CD1c-positive myeloid dendritic cell (primary cell): Measurements from ENCODE around the gene SAMD1.
A peak's percentile ranks its signal among the peaks of the same experiment; 100 is the strongest.
"Not testable (repeated sequence)": the region's sequence is repeated elsewhere in the genome, so short reads cannot be mapped to it uniquely, and the experiment has no call there.

Experiments
- DNase-seq: peaks from one replicate; pipeline ENCODE4 v3.0.0-alpha.2; 2016; ENCODE audit errors: extremely low spot score

Gene SAMD1

DNA sequence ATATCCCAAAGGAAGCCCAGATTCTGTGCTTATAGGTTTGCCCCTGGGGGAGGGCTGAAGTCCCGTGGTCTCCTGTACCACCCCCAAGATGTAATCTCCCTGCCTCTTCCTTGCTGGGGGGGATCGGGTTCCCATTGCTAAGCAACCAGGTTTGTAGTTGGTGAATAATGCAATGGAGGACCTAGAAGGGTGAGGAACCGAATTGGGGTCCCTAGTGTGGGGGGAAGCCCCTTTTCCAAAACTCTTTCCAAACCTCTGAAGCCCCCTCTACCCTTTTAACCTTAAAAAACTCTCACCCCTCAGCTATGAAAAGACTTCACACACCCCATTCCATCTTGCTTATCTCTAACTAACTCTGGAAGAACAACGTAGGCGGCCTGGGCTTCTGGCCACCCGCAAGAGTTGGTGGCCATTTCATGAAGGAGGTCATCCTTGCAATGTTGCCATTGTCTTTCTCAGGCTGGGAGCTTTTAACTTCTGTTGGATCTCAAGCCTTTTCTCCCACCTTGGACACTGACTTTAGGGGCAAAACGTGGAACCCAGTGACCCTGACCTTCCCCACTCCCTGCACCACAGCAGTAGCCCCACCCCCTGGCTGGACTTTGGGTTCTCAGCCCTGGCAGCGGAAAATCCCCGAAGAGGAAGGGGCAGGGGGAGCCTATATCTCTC lies 29.3 kb downstream of the SAMD1 start:
- no peak for DNase-seq

DNA sequence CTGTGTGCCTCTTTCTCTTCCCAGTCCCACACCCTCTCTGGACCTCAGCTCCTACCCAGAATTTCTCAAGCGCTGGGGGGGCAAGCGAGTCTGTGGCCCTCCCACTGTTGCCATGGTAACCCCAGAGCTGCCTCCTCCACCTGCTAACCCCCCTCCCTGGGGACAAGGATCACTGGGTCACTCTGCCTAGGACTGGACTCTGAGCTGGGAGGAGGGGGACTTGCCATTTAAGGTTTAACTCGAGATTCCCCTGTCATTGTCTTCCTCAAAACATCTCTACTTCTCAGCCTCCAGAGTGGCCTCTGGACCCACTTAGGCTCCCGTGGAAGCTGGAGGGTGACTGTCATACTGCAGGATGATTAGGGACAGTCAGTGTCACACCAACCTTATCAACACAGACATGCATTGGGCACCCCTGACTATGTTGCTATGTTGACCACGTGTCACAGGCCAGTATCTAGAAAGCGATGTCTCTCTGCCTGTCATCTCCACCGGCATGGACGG lies 30.8 kb downstream of the SAMD1 start:
- no peak for DNase-seq

DNA sequence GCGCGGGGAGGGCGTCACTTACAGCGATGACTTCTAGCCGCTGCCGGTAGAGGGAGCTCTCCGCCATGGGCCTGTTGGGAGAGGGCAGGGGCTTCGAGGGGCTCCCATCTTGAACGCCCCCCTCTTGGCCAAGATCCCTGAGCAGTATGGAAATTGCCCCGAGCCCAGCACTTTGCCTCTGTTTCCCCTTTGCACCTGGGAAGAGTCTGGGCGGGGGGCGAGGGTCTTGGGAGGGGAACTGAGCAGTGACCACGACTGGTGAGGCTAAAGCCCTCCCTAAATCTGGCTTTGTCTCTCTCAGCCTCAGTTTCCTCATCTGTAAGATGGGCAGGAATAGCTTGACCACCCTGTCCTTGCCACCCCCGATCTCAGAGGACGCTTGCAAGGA lies 31.5 kb downstream of the SAMD1 start:
- peak; percentile 42 for DNase-seq

DNA sequence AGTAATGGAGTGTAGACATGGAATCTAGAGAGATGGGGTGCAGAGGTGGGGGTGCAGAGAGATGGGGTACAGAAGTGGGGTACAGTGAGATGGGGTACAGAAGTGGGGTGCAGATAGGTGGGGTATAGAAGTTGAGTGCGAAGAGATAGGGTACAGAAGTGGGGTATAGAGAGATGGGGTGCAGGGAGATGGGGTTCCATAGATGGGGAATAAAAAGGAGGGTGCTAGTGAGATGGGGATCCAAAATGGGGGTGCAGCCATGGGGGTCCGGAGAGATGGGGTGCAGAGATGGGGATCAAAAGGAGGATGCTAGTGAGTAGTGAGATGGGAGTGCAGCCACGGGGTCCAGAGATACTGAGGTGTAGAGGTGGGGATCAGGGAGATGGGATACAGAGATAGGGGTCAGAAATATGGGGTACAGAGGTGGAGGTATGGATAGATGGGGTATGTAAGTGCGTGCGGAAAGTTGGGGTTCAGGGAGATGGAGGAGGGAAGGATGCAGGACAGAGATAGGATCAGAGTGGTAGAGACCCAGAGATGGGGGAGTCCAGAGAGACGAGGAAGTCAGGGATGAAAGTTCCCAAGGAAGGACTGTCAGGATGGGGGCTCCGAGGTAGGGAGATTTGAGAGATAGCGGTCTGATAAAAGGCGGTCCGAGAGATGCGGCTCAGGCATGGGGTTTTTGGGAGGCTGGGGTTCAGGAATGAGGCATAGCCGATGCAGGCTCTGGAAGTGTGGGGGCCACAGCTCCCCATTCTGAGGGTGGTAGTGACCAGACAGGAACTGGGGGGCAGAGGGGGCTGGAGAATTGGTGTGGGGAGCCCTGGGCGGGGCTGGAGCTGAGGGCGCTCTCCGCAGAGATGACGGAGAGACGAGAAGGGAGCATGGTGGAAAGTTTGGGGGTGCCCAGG lies 32.1 kb downstream of the SAMD1 start:
- DNase-seq = no peak

DNA sequence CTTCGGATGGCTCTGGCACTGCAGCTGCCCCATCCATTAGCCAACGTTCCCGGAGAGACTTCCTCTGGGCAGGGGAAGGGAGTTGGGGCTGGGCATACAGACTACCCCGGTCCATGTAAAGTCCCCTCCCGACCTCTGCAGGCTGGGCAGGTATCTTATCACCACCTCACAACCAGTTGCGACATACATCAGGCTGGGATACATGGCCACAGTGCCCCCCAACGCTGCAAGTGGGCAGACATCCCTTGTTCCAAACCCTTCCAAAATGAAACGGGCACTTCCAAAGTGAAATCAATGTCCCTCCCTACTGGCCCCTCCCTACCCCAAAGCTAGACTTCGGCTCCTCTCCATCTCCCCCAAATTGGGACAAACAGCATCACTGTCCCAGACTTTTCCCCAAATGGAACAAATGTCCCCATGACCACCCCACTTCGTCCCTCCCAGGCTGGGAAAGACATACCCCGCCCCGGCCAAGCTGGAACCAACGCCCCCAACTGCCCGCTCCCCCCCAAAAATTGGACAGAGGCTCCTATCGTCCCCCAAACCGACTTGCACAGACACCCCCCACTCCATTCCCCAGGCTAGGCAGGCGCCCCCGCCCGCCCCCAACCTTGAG lies 33.7 kb downstream of the SAMD1 start:
- DNase-seq = no peak

DNA sequence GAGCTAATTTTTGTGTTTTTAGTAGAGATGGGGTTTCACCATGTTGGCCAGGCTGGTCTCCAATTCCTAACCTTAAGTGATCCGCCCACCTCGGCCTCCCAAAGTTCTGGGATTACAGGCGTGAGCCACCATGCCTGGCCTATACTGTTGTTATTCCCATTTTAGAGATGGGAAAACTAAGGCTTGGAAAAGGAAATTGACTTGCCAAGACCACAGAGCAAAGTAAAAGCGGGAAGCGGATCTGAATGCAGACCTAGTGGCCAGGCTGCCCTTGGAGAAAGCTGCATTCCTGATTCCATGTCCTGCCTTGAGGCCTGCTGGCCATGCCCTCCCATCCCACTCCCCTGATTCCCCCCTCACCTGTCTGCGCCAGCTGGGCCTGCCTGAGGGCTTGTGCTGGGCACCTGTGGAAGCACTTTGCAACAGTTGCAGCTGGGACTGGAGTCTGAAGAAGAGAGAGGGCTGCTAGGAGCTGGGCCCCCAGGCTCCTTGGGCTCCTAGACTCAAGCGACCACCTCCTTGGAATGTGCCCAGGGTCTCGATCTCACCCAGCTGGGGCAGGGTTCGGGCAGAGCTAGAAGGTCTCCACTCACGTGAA lies 34.4 kb downstream of the SAMD1 start:
- DNase-seq = no peak

DNA sequence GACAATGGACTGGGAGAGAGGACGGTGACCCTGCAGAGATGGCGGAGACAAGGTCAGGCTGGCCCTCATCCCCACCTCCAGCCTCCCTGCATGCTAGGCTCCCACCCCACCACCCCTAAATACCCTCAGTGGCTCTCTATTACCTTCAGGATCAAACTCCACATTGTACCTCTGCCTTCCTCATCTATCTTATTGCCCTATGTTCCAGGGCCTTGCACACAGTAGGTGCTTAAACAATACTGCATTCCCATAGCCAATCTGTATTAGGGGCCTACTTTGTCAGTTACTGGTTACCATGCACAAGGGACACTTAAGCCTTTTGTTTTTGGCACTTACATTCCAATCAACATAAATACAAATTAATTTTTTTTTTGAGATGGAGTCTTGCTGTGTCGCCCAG lies 35.2 kb downstream of the SAMD1 start:
- DNase-seq = no peak

DNA sequence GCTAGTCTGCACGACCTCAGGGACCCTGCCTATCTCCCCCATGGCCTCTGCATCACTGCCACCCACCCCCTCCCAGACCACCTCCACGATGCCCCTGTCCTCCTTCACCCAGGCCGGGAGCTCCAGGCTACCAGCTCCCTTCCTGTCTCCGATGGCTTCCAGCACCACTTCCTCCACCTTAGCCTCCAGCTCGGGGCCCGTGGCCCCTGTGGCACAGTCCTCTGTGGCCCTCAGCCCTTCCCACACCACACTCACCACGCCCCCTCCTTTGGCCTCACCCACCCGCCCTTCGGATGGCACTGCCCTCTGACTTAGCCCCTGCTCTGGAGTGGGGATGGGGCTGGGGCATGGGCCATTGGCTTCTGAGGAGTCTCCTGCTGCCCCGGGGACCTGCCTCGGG lies 35.8 kb downstream of the SAMD1 start:
- no peak for DNase-seq

DNA sequence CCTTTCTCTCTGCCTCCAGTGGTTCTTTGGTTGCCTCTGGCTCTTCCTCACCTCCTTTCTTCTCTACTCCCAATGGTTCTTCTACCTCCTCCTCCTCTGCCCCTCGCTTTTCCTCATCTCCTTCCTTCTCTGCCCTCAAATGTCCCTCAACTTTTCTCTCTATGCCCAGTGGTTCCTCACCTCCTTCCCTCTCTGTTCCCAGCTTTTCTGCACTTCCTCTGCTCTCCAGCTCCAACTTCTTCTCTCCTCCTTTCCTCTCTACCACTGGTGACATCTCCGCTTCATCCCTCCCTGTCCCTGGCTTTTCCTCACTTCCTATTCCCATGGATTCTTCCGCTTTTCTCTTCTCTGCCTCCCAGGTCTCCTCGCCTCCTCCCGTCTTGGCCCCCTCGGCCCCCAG lies 36.5 kb downstream of the SAMD1 start:
- DNase-seq = no peak

DNA sequence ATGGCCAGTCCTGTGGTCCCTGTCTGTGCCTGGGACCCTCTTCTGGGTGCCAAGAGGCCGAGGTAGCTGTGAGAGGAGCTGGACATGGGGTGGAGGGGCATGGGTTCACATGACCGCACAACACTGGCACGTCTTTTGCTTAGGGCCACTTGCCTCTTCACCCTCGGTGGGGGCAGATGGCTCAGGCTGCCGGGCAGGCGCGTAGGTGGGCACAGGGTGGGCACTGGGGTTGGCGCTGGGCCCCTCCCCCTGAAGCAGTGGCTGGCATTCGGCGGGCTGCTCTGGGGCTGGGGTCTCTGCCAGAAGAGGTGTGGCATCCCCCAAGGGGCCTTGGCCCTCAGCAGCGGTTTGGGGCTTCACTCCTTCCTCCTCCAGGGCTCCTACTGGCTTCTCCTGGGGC lies 37.1 kb downstream of the SAMD1 start:
- DNase-seq = no peak

DNA sequence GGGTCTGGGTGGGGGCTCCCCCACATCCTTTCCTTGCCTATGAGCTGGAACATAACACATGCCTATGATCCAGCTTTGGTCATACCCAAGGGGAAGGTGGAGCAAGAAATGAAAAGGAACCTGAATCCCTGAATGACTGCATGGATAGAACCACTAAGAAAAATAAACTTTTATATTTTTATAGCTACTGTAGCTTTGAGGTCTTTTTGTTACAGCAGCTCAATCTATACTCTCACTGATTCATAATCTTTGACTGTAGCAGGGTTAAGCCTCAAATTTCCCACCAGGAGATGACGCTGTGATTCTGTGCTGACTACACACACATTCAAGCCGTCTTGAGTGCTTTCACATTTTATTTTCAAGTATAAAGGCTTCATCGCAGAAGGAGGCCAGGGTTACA lies 37.5 kb downstream of the SAMD1 start:
- DNase-seq = no peak

DNA sequence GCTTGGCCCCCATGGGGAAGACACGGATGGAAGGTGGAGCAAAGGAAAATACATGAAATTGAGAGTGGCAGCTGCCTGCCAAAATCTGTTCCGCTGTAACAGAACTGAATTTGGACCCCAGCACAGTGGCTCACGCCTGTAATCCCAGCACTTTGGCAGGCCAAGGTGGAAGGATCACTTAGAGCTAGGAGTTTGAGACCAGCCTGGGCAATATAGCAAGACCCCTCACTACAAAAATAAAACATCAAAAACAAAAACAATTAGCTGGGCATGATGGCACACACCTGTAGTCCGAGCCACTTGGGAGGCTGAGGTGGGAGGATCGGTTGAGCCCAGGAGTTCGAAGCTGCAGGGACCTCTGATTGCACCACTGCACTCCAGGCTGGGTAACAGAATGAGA lies 38.1 kb downstream of the SAMD1 start:
- DNase-seq = no peak

DNA sequence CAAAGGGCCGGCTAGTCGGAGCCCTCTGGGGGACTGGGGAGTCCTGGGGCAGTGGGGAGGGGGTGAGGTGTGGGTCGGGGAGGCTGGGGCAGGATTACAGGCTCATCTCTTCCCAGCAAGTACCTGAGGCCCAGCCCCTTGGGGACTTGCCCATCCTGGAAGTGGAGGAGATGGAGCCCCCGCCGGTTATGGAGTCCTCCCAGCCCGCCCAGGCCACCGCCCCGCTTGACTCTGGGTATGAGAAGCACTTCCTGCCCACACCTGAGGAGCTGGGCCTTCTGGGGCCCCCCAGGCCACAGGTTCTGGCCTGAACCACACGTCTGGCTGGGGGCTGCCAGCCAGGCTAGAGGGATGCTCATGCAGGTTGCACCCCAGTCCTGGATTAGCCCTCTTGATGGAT lies 38.6 kb downstream of the SAMD1 start:
- no peak for DNase-seq

DNA sequence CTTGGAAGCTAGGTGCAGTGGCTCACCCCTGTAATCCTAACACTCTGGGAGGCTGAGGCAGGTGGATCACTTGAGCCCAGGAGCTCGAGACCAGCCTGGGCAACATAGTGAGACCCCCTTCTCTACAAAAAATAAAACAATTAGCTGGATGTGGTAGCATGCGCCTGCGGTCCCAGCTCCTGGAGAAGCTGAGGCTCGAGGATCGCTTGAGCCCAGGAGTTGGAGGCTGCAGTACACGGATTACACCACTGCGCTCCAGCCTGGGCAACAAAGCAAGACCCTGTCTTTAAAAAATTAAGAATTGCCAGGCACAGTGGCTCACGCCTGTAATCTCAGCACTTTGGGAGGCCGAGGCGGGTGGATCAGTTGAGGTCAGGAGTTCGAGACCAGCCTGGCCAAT lies 39.6 kb downstream of the SAMD1 start:
- not testable (repeated sequence) for DNase-seq

DNA sequence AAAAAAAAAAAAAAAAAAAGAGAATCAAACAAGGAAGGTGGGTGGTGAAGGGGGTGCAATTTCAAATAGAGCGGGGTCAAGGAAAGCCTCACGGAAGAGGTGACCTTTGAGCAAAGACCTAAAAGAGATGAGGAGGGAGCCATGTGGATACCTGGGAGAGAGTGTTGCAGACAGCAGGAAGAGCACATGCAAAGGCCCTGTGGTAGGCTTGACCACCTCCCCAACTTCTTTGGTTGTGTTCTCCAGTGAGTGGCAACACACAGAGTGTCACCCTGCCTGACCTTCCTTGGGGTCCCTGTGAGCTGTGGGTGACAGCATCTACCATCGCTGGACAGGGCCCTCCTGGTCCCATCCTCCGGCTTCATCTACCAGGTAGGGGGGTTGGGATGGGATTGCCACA lies 40.0 kb downstream of the SAMD1 start:
- DNase-seq = no peak

DNA sequence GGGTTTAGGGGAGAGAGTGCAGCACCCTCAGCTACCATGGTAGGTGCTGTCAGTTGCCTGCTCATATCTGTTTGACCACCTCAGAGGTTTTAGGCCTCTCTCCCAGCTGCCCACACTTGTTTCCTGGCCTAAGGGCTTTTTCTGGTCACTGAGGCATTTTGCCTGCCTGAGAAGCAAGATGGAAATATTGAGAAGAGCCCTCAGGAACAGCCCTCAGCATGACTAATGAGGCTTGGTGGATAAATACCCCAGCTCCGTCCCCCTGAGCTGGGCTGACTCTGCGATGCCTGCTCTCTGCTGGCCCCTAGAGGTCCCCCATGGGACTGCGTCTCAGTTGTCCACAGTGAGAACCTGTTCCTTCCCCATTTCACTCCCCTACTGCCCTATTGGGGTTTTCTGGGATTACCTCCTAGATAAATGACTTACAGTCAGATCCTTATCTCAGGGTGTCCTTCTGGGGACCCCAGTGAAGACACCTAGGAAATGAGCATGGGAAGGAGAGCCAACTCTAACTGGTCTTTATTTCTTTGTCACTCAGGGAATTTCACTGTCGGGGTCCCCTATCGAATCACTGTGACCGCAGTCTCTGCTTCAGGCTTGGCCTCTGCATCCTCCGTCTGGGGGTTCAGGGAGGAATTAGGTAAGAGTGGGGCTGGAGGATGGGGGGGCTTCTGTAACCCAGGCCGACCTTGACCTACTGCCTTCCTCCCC lies 42.0 kb downstream of the SAMD1 start:
- DNase-seq = peak; percentile 84

DNA sequence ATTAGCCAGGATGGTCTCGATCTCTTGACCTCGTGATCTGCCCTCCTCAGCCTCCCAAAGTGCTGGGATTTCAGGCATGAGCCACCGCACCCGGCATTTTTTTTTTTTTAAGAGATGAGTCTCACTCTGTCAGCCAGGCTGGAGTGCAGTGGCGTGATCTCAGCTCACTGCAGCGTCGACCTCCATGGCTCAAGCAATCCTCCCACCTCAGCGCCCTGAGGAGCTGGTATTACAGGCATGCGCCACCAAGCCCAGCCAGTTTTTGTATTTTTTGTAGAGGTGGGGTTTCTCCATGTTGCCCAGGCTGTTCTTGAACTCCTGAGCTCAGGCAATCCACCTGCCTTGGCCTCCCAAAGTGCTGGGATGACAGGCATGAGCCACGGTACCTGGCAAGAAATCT lies 42.7 kb downstream of the SAMD1 start:
- not testable (repeated sequence) for DNase-seq

DNA sequence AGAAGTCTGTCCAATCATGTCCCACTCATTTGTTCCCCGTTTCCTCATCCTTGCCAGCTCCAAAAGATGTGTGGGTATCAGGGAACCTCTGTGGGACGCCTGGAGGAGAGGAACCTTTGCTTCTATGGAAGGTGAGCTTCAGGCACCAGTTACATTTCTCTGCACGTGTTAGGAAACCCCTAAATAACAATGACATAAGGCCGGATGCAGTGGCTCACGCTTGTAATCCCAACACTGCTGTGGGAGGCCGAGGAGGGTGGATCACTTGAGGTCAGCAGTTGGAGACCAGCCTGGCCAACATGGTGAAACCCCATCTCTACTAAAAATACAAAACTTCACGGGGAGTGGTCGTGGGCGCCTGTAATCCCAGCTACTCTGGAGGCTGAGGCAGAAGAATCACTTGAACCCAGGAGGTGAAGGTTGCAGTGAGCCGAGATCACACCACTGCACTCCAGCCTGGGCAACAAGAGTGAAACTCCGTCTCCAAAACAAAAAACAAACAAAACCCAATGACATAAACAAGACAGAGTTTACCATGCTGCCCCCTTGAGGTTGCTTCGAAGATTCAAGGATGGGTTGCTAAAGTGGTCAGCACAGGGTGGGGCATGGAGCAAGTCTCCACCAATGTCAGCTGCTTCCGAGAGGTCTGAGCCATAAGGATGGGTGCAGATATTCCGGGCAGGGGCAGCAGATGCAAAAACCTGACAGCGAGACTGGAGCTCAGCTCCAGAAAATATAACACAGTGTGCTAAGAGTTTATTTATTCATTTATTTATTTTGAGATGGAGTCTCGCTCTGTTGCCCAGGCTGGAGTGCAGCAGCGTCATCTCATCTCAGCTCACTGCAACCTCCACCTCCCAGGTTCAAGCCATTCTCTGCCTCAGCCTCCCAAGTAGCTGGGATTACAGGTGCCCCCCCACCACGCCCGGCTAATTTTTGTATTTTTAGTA lies 47.6 kb downstream of the SAMD1 start:
- peak; percentile 79 for DNase-seq

DNA sequence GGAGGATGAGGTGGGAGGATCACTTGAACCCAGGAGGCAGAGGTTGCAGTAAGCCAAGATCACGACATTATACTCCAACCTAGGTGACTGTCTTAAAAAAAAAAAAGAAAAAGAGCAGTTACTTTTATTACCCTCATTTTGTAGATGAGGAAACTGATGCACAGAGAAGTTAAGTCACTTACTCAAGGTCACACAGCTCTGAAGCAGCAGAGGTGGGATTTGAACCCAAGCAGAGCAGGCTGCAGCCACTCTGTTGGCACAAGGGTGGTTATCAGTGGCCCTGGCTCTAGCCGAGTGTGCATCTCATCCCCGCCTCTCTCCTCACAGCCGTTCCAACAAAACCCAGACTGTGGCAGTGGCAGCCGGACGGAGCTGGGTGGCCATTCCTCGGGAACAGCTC lies 51.4 kb downstream of the SAMD1 start:
- no peak for DNase-seq
